Measurements from ENCODE around the gene DYNC2H1. TPM values are rescaled to one million over a fixed set of nuclear protein-coding genes. Genes with fewer than 3 reads are reported as not detected.

DYNC2H1 gene
- total RNA-seq, 1 experiment from 2014 or later, result 31.7 TPM

- DNase-seq (ENCODE audit: low read depth), result no peak
Observed at GRCh38 chr11:103450241-103450640, 341.0 kb downstream of the DYNC2H1 start.

- DNase-seq (ENCODE audit: low read depth), result no peak
Observed at GRCh38 chr11:103453126-103453525, 343.9 kb downstream of the DYNC2H1 start.

- DNase-seq (ENCODE audit: low read depth), result no peak
Observed at GRCh38 chr11:103453915-103454709, 344.9 kb downstream of the DYNC2H1 start.

GRCh38 chr11:103464420-103464819 is 355.2 kb downstream of the DYNC2H1 start:
- DNase-seq (ENCODE audit: low read depth), result no peak

GRCh38 chr11:103465555-103466140 is 356.4 kb downstream of the DYNC2H1 start:
- DNase-seq (ENCODE audit: low read depth), result no peak

GRCh38 chr11:103471546-103471945 is 362.3 kb downstream of the DYNC2H1 start:
- no peak for DNase-seq (ENCODE audit: low read depth)

GRCh38 chr11:103476874-103477273 is 367.6 kb downstream of the DYNC2H1 start:
- DNase-seq (ENCODE audit: low read depth), result no peak

GRCh38 chr11:103480421-103480820 is 371.2 kb downstream of the DYNC2H1 start:
- DNase-seq (ENCODE audit: low read depth), result no peak

GRCh38 chr11:103483996-103484395 is 374.8 kb downstream of the DYNC2H1 start:
- DNase-seq (ENCODE audit: low read depth), result no peak

- DNase-seq (ENCODE audit: low read depth), result no peak
Observed at GRCh38 chr11:103484545-103484944, 375.3 kb downstream of the DYNC2H1 start.

- no peak for DNase-seq (ENCODE audit: low read depth)
Observed at GRCh38 chr11:103486604-103487003, 377.4 kb downstream of the DYNC2H1 start.

- no peak for DNase-seq (ENCODE audit: low read depth)
Observed at GRCh38 chr11:103487113-103487512, 377.9 kb downstream of the DYNC2H1 start.

GRCh38 chr11:103488031-103488461 is 378.8 kb downstream of the DYNC2H1 start:
- DNase-seq (ENCODE audit: low read depth), result no peak

GRCh38 chr11:103488579-103488978 is 379.4 kb downstream of the DYNC2H1 start:
- no peak for DNase-seq (ENCODE audit: low read depth)

- DNase-seq (ENCODE audit: low read depth), result no peak
Observed at GRCh38 chr11:103491777-103492176, 382.6 kb downstream of the DYNC2H1 start.

- DNase-seq (ENCODE audit: low read depth), result peak; percentile 17
Observed at GRCh38 chr11:103494491-103494890, 385.3 kb downstream of the DYNC2H1 start.

GRCh38 chr11:103497268-103497667 is 388.0 kb downstream of the DYNC2H1 start:
- no peak for DNase-seq (ENCODE audit: low read depth)

GRCh38 chr11:103499710-103500340 is 390.6 kb downstream of the DYNC2H1 start:
- peak; percentile 14 for DNase-seq (ENCODE audit: low read depth)

- no peak for DNase-seq (ENCODE audit: low read depth)
Observed at GRCh38 chr11:103515283-103515682, 406.1 kb downstream of the DYNC2H1 start.

- no peak for DNase-seq (ENCODE audit: low read depth)
Observed at GRCh38 chr11:103520792-103521191, 411.6 kb downstream of the DYNC2H1 start.

GRCh38 chr11:103525069-103525468 is 415.8 kb downstream of the DYNC2H1 start:
- DNase-seq (ENCODE audit: low read depth), result peak; percentile 61

- DNase-seq (ENCODE audit: low read depth), result no peak
Observed at GRCh38 chr11:103528046-103528445, 418.8 kb downstream of the DYNC2H1 start.

GRCh38 chr11:103528596-103528995 is 419.4 kb downstream of the DYNC2H1 start:
- no peak for DNase-seq (ENCODE audit: low read depth)

Measured in LHCN-M2 (cell line).